Adrenal gland (tissue), 5 donors: ENCODE data around the gene RAB5B.

Experiments used
- POLR2A ChIP-seq, 2 donors: fragments of 450-650 bp; IDR thresholded peaks; one replicate each; pipeline ENCODE4 v1.6.1; 2017; ENCODE audit warnings: antibody characterized with exemption in 2 of 2, mild to moderate bottlenecking in 2 of 2, moderate library complexity in 1 of 2
- TF ChIP-seq, protein P1 (sequence below), 6 experiments: fragments of 450-650 bp in 4 of 6; fragments of 200-600 bp in 2 of 6; sonication (generic) in 1 of 6; IDR thresholded peaks; 1 replicate in 5 of 6; 2 replicates in 1 of 6; pipeline versions ENCODE4 v1.5.1 to v1.8.0; 2016 to 2021; ENCODE audit warnings: antibody characterized with exemption in 6 of 6, mild to moderate bottlenecking in 2 of 6, moderate library complexity in 1 of 6
- donor health status: DM: no; HTN: no; CAD: no.

DNA sequence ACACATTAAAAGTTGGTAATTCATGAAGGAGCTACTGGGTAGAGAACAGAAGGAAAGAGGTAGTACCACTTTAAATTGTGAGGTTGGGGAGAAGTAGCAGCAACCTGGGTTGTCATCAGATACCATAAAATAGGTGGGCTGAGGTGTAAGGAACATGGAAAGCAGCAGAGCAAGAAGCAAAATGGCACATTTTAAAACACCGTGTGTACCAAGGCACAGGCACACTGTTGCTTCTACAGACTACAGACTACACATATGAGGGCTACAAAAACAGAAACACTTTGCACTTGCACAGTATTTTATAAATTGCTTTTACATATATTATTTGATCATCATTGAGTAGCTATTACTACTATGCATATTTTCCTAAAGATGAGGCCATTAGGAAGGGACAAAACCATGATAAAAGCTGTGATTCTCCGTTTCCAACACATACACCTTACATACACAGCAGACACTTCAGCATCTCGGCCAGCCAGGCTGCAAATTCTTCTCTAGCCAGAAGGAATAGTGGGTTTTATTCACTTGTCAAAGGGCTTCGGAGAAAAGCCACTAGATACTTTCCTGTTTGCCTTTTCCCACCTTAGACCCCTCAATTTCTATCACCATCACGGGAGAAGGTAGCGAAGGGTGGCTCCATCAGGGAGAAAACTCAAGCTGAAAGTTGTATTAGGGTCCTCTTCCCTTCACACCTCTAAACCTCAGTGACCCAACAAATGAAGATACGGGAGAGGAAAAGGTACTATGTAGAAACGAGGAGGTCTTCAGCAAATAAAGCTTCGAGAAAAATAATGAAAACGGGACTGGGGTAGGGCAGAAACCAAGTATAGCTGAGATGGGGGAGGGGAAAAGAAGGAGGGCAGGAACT lies 47.8 kb upstream of the RAB5B start:
- TF ChIP-seq POLR2A (IDR thresholded peaks at IDR 0.05) = no peak
- TF ChIP-seq, protein P1, sequence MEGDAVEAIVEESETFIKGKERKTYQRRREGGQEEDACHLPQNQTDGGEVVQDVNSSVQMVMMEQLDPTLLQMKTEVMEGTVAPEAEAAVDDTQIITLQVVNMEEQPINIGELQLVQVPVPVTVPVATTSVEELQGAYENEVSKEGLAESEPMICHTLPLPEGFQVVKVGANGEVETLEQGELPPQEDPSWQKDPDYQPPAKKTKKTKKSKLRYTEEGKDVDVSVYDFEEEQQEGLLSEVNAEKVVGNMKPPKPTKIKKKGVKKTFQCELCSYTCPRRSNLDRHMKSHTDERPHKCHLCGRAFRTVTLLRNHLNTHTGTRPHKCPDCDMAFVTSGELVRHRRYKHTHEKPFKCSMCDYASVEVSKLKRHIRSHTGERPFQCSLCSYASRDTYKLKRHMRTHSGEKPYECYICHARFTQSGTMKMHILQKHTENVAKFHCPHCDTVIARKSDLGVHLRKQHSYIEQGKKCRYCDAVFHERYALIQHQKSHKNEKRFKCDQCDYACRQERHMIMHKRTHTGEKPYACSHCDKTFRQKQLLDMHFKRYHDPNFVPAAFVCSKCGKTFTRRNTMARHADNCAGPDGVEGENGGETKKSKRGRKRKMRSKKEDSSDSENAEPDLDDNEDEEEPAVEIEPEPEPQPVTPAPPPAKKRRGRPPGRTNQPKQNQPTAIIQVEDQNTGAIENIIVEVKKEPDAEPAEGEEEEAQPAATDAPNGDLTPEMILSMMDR (IDR thresholded peaks at IDR 0.05) = no peak
